GM21576 (cell line): ENCODE data around the gene METTL8.
"Not testable (repeated sequence)": the region's sequence is repeated elsewhere in the genome, so short reads cannot be mapped to it uniquely, and the experiment has no call there.

Experiments
- ATAC-seq: cut with Tn5 transposase; IDR thresholded peaks from one replicate; pipeline ENCODE4 v1.9.1; 2021; ENCODE audit warnings: mild to moderate bottlenecking, moderate library complexity; ENCODE audit not compliant: unreplicated experiment

The METTL8 gene

GRCh38 chr2:171315781-171316180 is 118.0 kb downstream of the METTL8 start:
- ATAC-seq, result no peak

DNA sequence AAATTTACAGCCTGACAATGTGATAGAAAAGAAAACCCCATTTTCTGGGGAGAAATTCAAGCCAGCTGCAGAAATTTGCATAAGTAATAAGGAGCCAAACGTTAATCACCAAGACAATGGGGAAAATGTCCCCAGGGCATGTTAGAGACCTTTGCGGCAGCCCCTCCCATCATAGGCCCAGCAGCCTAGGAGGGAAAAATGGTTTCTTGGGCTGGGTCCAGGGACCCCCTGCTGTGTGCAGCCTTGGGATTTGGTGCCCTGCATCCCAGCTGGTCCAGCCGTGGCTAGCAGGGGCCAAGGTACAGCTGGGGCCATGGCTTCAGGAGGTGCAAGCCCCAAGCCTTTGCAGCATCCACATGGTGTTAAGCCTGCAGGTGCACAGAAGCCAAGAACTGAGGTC is 121.6 kb downstream of the METTL8 start:
- not testable (repeated sequence) for ATAC-seq

- not testable (repeated sequence) for ATAC-seq
Measured at GRCh38 chr2:171311589-171311988, 122.2 kb downstream of the METTL8 start.

DNA sequence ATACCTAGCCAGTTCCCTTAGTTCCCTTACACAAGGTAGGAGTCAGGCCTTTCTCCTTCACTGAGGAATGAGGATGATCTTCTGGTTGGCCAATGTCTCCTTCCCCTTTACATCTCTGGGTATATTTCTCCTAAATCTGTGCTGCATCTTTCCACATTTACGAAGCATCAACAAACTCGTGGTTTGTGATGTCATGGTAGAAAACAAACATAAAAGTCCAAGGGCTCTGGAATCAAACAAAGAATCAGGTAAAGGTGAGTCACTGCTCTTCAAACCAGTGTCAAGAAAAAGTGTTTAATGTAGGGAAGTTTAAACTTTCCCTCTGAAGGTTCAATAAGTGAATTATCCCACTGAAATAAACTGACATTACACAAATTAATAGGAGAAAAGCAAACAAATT is 122.9 kb downstream of the METTL8 start:
- ATAC-seq, result no peak

GRCh38 chr2:171309455-171310286 is 124.1 kb downstream of the METTL8 start:
- no peak for ATAC-seq

- no peak for ATAC-seq
Measured at GRCh38 chr2:171308280-171309054, 125.3 kb downstream of the METTL8 start.

- peak; percentile 87 for ATAC-seq
Measured at GRCh38 chr2:171307560-171307959, 126.2 kb downstream of the METTL8 start.

DNA sequence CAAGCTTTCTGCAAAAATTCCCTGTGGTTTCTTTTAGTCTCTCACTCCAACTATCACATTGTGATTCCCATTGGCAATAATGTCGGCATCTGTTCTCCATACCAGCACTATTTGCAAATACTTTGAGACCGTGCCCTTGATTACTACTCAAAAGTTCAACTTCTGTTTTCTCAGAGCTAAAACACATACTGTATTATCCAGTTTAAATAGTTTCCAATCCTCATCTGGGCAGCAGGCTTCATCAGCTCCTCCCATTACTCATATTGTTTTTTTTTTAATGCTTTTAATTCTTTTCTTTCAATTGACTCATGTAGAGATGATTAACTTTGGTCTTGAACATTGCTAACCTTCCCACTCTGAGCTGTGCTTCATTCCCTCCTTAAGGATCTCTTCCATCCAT is 135.8 kb downstream of the METTL8 start:
- no peak for ATAC-seq

GRCh38 chr2:171294608-171295007 is 139.2 kb downstream of the METTL8 start:
- ATAC-seq, result no peak

- ATAC-seq, result no peak
Measured at GRCh38 chr2:171293661-171294060, 140.1 kb downstream of the METTL8 start.

DNA sequence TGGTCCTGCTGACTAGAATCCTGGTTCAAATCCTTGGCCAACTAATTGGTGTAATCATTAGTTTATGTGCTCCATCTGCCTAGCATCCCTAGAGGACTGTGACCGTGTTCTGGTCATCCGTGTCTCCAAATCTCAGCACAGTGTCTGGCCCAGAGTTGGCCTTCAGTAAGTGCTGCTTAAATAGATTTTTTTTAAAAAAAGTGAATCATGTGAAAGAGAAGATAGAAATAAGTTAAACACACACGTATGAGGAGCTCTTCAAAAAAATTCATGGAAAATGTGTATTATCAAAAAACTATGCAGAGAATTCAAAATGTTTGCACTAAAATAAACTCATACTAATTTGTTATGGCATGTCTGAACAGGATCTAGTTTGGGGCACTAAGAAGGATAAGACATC is 143.8 kb downstream of the METTL8 start:
- ATAC-seq, result no peak

DNA sequence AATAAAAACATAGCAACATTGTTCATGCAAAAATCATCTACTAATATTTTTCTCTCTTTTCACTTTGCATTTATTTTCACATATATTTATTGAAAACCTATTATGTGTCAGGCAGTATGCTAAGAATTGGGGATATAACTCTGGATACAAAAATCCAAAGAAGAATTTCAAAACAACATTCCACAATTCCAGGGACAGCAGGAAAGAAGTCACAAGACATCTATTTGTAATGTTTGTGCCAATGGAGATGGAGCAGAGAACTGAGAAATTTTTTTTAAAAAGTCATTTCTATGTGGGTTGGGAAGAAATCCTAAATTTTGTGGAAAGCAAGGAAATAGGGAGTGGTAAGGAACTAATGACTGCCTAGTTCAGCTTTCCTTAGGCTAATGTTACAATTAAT is 144.5 kb downstream of the METTL8 start:
- ATAC-seq, result no peak

DNA sequence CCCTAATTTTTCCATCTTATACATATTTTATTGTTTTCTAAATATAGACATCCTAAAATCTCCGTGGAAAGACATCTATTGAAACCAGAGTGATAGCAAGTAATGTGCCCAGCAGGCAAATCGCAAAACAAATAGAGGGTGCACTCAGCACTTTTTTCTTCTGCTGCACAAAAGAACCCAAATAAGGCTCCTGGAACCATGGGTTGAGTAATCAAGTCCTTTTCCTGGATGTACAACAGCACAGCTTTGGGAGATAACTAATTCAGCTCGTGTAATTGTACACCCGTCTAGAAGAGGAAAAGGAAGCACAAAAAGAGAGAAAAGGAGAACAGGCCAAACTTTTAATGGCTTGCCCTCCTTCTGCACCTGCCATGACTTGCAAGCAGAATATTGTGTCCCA is 146.2 kb downstream of the METTL8 start:
- no peak for ATAC-seq

DNA sequence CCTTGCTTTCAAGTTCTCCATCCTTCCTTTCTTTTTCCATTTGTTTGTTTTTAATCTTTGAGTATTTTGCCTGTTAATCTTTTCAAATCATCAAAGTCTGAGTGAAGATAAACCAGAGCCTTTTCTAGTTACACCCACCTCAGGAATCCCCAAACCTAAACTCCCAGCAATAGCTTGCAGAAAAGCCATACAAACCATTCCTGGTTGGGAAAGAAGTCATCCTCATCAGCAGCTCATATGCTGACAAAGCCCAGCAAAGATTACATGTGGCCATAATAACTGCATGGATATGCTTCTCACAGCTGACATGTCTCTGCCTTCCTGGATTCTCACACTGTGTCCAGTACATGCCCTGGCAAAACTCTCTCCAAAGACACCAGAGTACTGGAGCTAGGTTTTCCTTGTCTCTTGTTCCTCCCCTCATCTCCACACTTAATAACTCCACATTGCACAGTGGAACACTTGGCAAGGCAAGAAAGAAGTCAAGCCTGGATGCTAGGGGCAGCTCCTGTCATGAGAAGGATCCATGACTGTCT is 146.7 kb downstream of the METTL8 start:
- ATAC-seq, result no peak

GRCh38 chr2:171281110-171281509 is 152.7 kb downstream of the METTL8 start:
- ATAC-seq, result no peak

DNA sequence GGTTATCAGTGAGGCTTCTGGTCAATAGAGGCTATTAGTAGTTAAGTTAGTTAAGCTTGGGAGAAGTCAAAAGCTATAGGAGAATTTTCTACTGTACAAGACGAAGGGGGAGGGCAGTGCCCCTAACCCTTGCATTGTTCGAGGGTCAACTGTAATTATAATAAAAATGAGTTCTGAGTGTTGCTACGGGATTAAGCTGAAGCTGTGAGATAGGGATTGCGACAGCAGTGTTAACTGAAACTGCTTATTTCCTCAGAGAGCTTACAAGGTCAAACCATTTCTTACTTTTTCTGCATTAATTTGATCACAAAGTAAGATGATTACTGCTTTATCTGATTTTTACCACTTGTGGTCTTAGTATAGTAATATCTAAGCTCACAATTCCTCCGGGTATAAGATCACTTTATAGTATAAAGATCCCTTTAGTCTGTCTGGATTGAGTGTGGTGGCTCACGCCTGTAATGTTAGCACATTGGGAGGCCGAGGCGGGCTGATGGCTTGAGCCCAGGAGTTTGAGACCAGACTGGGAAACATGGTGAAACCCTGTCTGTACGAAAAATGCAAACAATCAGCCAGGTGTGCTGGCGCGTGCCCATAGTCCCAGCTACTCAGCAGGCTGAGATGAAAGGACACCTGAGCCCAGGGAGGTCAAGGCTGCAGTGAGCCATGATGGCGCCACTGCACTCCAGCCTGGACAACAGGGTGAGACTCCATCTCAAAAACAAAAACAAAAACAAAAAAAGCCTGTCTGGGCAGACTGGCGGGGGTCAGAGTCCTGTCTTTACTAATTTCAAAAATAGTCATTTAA is 153.6 kb downstream of the METTL8 start:
- no peak for ATAC-seq

DNA sequence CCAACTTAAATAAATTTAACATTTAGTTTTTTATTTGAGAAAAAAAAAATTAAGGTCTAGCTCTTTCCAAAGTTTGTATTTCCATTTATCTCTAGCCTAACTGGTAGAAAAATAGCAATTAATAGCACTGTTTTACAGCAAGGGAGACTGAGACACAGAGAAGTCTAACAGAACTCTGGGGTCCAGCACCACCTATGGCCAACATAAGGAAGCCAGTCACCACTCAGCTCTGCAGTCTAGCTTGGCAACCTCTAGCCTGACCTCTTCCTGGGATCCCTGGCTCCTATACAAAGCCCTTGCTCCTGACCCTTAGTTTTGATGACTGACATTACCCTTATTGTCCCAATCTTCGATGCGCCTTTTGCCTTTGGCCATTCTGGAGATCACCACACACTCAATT is 159.0 kb downstream of the METTL8 start:
- no peak for ATAC-seq

- ATAC-seq, result no peak
Measured at GRCh38 chr2:171271971-171272436, 161.8 kb downstream of the METTL8 start.

GRCh38 chr2:171271386-171271785 is 162.4 kb downstream of the METTL8 start:
- no peak for ATAC-seq

- no peak for ATAC-seq
Measured at GRCh38 chr2:171267855-171268629, 165.7 kb downstream of the METTL8 start.
